NCI-H2081 (cell line): ENCODE data around the gene CHST8.

ENCODE experiments used
- DNase-seq, 2 experiments: peaks; one replicate each; lab custom pipeline; 2025; lab: John Stamatoyannopoulos, UW

The CHST8 gene

GRCh38 chr19:33769208-33769607, 147.5 kb downstream of the CHST8 start:
- no peak for DNase-seq

DNA sequence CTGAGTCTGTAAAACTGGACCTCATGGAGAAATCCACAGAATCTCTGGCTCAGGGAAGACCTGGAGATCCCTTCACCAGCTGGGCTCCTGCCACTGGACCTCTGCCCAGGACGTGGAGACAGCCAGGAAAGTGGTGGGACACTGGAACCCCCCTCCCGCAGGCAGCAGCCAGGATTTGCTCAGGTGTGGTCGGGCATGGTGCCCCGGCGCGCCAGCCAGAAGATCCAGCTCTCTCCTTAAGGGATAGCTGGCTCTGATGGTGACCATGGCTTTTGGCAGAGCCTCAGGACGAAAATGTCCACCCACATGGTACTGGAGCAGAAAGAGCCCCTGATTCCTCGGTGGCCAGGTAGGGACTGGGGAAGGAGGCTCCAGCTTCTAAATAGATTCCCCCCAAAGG, 148.4 kb downstream of the CHST8 start:
- DNase-seq: no peak

GRCh38 chr19:33771384-33772101, 149.8 kb downstream of the CHST8 start:
- peak; percentile 45 to 61 for DNase-seq

- no peak for DNase-seq
Measured at GRCh38 chr19:33772102-33772857, 150.5 kb downstream of the CHST8 start.

- no peak for DNase-seq
Measured at GRCh38 chr19:33772858-33773180, 151.1 kb downstream of the CHST8 start.

- no peak for DNase-seq
Measured at GRCh38 chr19:33773704-33774624, 152.2 kb downstream of the CHST8 start.

DNA sequence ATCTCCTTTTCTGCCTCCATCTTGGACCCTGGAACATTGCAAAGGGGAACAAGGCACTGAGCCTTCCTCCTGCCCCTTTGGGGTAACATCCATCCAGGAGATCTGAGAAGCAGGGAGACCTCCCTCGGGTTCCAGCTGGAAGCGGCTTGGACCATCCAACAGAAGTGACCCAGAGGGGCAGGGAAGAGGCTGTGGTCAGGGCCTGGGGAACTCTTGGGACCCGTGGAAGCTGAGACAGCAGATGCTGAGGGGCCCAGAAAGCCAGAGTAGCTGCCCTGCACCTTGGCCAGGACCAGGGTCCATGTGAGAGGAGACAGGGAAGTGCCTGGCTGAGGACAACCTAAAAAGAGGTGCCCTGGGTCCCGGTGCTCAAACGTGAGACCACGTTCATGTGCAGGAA, 153.0 kb downstream of the CHST8 start:
- no peak for DNase-seq

DNA sequence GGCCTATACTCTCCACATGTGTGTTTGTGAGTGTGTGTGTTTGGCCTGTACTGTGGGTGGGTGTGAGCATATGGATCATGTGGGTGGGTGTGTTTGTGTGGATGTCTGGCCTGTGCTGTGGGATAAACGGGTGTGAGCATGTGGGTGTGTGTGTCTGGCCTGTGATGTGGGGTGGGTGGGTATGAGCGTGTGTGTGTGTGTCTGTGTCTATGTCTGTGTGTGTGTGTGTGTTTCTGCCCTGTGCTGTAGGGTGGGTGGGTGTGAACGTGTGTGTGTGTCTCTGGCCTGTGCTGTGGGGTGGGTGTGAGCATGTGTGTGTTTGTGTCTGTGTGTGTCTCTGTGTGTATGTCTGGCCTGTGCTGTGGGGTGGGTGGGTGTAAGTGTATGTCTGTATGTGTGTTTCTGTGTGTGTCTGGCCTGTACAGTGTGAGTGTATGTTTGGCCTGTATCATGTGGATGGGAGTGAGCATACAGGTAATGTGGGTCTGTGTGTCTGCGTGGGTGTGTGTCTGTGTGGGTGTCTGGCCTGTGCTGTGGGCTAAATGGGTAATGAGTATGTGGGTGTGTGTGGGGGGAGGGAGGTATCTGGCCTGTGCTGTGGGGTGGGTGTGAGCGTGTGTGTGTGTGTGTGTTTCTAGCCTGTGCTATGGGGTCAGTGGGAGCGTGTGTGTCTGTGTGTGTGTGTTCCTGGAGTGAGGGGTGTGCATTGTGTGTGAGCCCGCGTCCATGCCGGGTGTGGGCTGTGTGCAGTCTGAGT, 154.2 kb downstream of the CHST8 start:
- no peak for DNase-seq

GRCh38 chr19:33777351-33777750, 155.6 kb downstream of the CHST8 start:
- DNase-seq: no peak

DNA sequence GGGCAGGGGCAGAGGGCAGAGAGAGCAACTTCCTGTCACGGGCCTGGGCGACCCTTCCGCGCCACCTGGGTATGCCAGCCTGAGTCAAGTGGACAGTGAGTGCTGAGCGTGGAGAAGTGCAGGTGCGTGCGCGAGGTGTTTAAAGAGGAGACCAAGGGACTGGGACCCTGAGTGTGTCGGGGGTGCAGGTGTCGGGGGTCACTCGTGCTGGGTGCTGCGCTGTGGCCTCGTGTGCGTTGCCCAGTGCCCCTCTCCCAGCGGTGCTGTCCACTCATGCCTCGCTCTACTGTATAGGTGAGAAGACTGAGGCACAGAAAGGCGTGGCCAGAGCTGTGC, 156.0 kb downstream of the CHST8 start:
- DNase-seq: no peak

- DNase-seq: peak; percentile 38 to 56
Measured at GRCh38 chr19:33778089-33778791, 156.5 kb downstream of the CHST8 start.

GRCh38 chr19:33779849-33780248, 158.1 kb downstream of the CHST8 start:
- DNase-seq: no peak

GRCh38 chr19:33780251-33780650, 158.5 kb downstream of the CHST8 start:
- DNase-seq: no peak

DNA sequence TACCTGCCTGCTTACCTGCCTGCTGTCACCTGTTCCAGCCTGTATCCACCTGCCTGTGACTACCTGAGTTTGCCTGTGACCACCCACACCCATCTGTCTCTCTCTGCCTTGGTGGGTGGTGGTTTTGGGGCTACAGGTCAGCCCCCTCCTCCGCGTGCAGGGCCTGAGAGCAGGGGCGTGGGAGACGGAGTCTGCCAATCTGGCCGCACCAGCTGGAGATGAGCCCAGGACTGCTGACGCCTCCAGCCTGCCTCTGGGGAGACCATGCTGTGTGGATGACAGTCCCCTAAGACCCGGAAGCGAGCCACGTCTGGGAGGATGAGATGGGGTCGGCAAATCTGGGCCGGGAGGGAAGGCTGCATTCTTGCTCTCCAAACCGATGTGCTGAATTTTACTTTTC, 159.0 kb downstream of the CHST8 start:
- no peak for DNase-seq

DNA sequence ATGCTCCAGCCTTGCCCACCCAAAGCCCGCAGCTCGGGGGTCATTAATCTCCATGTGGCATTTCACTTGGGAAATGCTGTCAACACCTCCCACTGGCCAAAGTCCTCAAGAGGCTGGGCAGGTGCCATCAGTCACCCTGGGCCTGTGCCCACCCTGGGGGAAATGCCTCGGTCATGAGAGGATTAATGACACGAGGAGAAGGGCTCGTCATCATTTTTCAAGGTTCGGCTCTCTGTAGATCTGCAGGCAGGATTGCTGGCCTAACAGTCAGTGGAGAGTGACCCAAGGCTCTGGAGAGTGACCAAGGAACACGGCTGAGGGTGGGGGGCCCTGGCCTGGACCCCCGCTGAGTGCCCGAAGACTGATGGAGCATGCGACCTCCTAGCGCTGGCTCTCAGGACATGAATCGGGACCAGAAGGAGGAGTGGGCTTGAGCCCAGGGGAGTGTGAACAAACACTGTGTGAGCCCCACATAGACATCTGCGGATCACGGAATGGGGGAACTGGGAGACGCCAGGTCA, 159.7 kb downstream of the CHST8 start:
- no peak for DNase-seq

DNA sequence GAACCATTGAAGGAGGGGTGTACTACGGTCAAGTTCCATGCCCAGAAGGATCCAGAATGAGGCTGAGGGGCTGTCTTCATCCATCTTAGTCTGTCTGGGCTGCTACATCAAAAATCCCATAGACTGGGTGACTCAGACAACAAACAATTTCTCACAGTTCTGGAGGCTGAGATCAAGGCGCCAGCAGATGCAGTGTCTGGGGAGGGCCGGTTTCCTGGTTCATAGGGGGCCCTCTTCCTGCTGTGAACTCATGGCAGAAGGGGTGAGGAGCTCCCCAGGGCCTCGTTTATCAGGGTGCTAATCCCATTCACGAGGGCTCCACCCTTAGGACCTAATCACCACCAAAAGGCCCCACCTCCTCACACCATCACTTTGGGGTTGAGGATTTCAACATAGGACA, 160.2 kb downstream of the CHST8 start:
- no peak for DNase-seq

DNA sequence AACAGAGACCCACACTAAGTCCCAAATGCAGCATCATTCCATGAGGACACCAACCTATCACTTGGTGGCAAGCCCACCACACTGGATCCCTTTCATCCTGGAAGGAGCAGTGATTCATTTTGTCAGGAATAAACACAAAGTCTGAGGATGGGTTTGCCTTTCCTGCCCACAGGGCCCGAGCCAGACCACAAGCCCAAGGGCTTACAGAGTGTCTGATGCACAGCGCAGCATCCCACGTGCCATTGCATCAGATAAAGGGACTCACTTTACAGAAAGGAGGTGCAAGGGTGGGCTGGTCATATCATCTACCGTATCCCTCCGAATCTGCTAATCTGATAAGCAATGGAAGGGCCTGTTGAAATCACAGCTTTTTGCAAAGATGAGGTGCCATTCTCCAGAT, 162.7 kb downstream of the CHST8 start:
- no peak for DNase-seq

DNA sequence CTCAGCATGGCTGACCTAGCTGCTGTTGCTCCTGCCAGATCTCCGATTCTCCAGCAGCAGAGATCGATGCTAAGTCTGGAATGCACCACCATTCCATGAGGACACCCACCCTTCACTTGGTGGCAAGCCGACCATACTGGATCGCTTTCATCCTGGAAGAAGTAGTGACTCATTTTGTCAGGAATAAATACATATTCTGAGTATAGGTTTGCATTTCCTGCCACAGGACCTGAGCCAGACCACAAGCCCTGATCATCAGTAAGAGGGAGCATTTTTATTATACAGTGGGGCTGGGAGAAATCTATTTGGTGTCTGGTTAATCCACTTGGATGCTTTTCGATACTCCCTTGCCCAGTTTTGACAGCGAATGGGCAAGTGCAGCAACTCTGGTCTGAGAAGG, 164.0 kb downstream of the CHST8 start:
- no peak for DNase-seq

- no peak for DNase-seq
Measured at GRCh38 chr19:33788676-33789075, 166.9 kb downstream of the CHST8 start.

- DNase-seq: no peak
Measured at GRCh38 chr19:33789344-33789743, 167.6 kb downstream of the CHST8 start.

DNA sequence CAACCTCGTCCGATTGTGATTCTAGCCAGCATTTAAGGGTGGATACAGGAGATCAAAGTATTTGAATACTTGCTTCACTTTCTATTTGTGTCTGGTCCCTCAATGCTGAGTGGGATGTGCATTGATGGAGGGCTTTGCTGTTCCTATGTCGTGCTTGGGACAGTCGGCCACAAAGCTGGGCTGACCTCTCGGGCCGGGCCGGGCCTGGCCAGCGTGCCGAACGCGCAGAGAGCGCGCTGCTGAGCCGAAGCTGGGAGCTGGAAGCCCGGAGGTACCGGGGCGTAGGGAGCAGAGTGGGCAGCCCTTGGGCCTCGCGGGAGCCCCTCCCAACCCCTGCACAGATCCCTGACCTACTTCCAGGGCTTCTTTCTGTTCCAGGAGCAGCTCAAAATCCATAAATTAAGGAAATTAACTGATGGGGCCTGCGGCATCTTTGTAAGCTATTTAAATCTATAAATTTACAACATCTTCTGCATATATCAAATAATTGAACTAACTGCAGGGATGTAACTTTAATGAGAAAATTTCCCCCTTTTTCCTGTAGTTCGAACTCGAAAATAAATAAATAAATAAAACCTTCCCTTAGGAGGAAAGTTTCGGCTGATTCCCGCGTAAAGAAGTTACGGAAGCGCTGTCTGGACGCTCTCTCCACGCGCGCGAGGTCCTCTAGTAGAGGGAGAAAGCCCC, 173.1 kb downstream of the CHST8 start:
- no peak for DNase-seq
